GM12892 (cell line): Measurements from ENCODE around the gene NMS.

Experiments
- POLR2A ChIP-seq: IDR thresholded peaks from 2 replicates; pipeline ENCODE4 v1.6.1; 2011; ENCODE audit warnings: low read depth, low read length, control low read depth
- POLR2AphosphoS5 ChIP-seq: IDR thresholded peaks from 2 replicates; pipeline ENCODE4 v1.6.1; 2011; ENCODE audit warnings: low read depth, low read length, control low read depth
- TAF1 ChIP-seq: IDR thresholded peaks from 2 replicates; pipeline ENCODE4 v1.6.1; 2011; ENCODE audit warnings: low read depth, mild to moderate bottlenecking, control low read depth, low read length, borderline replicate concordance

GRCh38 chr2:100513650-100514049 lies 43.4 kb downstream of the NMS start:
- no peak for TF ChIP-seq POLR2AphosphoS5
- no peak for TF ChIP-seq POLR2A
- no peak for TF ChIP-seq TAF1
